GM12874 (cell line): Measurements from ENCODE around the gene NOD2.

ENCODE experiments used
- TF ChIP-seq, protein P1 (sequence below): IDR thresholded peaks from 2 replicates; pipeline ENCODE4 v1.5.1; 2011; ENCODE audit warnings: low read depth, mild to moderate bottlenecking, control low read depth, low read length, moderate library complexity; ENCODE audit not compliant: insufficient read depth

The NOD2 gene

GRCh38 chr16:50774960-50775359, 81.6 kb downstream of the NOD2 start:
- TF ChIP-seq, protein P1, sequence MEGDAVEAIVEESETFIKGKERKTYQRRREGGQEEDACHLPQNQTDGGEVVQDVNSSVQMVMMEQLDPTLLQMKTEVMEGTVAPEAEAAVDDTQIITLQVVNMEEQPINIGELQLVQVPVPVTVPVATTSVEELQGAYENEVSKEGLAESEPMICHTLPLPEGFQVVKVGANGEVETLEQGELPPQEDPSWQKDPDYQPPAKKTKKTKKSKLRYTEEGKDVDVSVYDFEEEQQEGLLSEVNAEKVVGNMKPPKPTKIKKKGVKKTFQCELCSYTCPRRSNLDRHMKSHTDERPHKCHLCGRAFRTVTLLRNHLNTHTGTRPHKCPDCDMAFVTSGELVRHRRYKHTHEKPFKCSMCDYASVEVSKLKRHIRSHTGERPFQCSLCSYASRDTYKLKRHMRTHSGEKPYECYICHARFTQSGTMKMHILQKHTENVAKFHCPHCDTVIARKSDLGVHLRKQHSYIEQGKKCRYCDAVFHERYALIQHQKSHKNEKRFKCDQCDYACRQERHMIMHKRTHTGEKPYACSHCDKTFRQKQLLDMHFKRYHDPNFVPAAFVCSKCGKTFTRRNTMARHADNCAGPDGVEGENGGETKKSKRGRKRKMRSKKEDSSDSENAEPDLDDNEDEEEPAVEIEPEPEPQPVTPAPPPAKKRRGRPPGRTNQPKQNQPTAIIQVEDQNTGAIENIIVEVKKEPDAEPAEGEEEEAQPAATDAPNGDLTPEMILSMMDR, result no peak

- TF ChIP-seq, protein P1, result no peak
Measured at GRCh38 chr16:50776037-50776436, 82.6 kb downstream of the NOD2 start.

DNA sequence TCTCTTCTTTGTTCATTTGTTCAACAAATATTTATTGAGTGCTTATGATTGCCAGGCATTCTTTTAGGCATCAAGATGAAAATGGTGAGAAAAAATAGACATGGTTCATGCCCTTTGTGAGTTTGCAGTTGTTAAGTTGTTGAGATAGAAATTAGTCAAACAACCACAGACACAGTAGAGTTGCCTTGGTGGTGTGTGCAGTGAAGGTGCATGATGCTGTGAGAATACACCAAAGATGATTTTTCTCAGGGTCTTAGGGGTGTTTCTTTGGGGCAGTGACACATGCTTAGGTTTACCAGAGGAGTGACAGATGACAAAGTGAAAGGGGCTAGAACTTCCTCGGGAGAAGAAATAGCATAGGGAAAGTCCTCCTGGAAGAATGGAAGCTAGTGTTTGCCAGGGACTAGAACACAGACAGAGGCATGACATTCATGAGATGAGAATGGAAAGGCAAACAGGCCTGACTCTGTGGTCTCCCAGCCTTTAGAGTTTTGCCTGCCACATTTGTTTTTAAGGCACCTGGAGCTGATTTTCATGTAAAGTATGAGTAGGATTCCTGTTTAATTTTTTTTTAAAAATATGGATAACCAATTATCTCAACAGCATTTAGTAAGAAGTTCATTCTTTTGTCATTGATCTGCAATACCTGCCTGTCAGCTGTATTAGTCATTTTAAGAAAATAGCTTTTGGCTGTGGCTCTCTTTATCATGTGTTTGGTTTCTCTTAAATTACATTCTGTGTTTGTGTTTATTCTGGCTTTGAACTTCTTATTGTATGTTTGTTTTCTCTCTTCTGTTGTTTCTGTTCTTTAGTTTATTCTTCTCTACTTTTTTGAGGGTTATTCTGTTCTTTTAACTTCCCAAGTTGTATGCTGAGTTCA, 85.1 kb downstream of the NOD2 start:
- TF ChIP-seq, protein P1, result no peak

DNA sequence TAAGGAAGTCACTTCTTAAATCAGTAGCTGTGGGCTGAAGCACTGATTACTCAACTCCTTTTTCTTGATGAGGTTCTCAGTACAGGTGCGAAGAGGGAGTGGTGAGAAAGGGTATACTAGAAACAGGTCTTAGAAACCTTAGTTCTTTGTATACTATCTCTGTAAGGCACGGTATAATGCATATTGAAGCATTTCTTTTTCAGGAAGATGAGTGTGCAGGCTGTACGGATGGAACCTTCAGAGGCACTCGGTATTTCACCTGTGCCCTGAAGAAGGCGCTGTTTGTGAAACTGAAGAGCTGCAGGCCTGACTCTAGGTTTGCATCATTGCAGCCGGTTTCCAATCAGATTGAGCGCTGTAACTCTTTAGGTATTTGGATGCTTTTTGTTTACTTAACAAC, 87.6 kb downstream of the NOD2 start:
- TF ChIP-seq, protein P1, result no peak

DNA sequence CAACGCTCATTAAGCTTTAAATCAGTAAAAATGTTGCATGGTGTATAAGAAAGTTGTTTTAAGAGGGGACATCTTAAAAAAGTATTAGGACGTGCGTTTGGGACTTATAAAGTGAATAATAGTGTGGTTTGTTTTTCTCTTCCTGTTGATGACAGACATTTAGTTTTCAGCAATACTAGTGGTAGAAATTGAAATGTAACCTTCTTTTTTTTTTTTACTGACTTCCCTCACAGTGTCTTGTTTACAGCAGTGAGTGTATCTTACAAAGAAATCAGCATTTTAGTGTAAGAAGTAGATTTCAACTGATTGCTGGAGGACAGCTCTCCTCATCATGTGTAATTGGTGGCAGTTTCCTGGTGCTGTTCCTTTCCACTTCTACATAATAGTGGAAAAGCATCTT, 88.1 kb downstream of the NOD2 start:
- TF ChIP-seq, protein P1, result no peak
